ENCODE data around the gene TCHP.
"Not testable (repeated sequence)": the region's sequence is repeated elsewhere in the genome, so short reads cannot be mapped to it uniquely, and the experiment has no call there.

DNA sequence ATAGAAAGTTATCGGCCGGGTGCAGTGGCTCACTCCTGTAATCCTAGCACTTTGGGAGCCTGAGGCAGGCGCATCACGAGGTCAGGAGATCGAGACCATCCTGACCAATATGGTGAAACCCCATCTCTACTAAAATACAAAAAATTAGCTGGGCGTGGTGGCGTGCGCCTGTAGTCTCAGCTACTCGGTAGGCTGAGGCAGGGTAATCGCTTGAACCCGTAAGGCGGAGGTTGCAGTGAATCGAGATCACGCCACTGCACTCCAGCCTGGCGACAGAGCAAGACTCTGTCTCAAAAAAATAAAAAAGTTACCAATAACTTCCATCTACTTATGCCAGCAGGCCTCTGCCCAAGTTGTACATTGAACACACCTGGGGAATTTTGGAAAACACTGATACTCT lies 729 bp upstream of the TCHP start:
- TF ChIP-seq SNAI2 (CRISPR knock-in tag; IDR thresholded peaks at IDR 0.05); PPARA (CRISPR knock-in tag; IDR thresholded peaks at IDR 0.05; ENCODE audit: borderline replicate concordance); RARB (CRISPR knock-in tag; IDR thresholded peaks at IDR 0.05): not testable (repeated sequence)

Measured in SK-N-SH treated with all-trans-retinoic acid at 6 μM for 48 hours (cell line).